H1 (cell line): ENCODE data around the gene SAP30. TPM values are rescaled to one million over a fixed set of nuclear protein-coding genes. Genes with fewer than 3 reads are reported as not detected.

ENCODE experiments used
- BCL11A ChIP-seq, 2 experiments: IDR thresholded peaks; one replicate each; pipeline ENCODE4 v1.6.1; 2011; ENCODE audit warnings: low read depth in 2 of 2, low read length in 2 of 2, mild to moderate bottlenecking in 2 of 2
- CHD1 ChIP-seq: IDR thresholded peaks from 2 replicates; pipeline ENCODE4 v1.6.1; 2012; ENCODE audit warnings: low read depth, low read length, improper control_type of control experiment
- KDM4A ChIP-seq: IDR thresholded peaks from one replicate; pipeline ENCODE4 v1.7.1; 2012; ENCODE audit warnings: low read depth, mild to moderate bottlenecking, moderate library complexity, low read length, inconsistent platforms; ENCODE audit not compliant: severe bottlenecking
- POU5F1 ChIP-seq: IDR thresholded peaks from 2 replicates; pipeline ENCODE4 v1.6.1; 2011; ENCODE audit warnings: low read depth, mild to moderate bottlenecking, low read length, moderate library complexity
- TAF1 ChIP-seq: IDR thresholded peaks from 2 replicates; pipeline ENCODE4 v1.6.1; 2011; ENCODE audit warnings: mild to moderate bottlenecking, low read depth, low read length
- TAF7 ChIP-seq: optimal IDR thresholded peaks from 2 replicates; pipeline ENCODE3; 2011; ENCODE audit warnings: low read depth, mild to moderate bottlenecking, inconsistent platforms, low read length, moderate library complexity, borderline replicate concordance
- polyA plus RNA-seq, 7 experiments: library from polyadenylated mRNA; depleted of rRNA in 3 of 7; stranded (reverse) in 5 of 7; unstranded in 2 of 7; fragments of >200 nt in 5 of 7; fragments of 200-250 nt in 2 of 7; gene quantifications; 1 replicate in 5 of 7; 2 replicates in 1 of 7; 4 replicates in 1 of 7; pipeline versions ENCODE4 v1.2.1 to v1.2.3, GENCODE V29; 2011 to 2013; ENCODE audit warnings: missing spikeins in 2 of 7, mixed read lengths in 2 of 7
- total RNA-seq: library from RNA; stranded (reverse); fragmentation: NEBNext Ultra II Directional; extraction: Animal tissue kit (Norgen Biotek cat#: 25700); gene quantifications from 2 replicates; pipeline ENCODE4 v1.2.1, GENCODE V29; 2021
- TF ChIP-seq, protein P1 (sequence below): fragments of 300-600 bp; sonication (generic); IDR thresholded peaks from 2 replicates; pipeline ENCODE4 v1.7.1; 2012; ENCODE audit warnings: low read length, moderate library complexity, mild to moderate bottlenecking, inconsistent platforms; ENCODE audit not compliant: insufficient replicate concordance
- TF ChIP-seq, protein P2 (sequence below): IDR thresholded peaks from 2 replicates; pipeline ENCODE4 v1.6.1; 2012; ENCODE audit warnings: inconsistent platforms
- TF ChIP-seq, protein P3 (sequence below): IDR thresholded peaks from 2 replicates; pipeline ENCODE4 v1.6.1; 2011; ENCODE audit warnings: low read length, improper control_type of control experiment

Gene SAP30
- total and polyA plus RNA-seq, 2 of the 8 experiments (the other 6 are each of a cell fraction or from before 2014, with no cell fraction given), result 7.7 to 21.1 TPM

DNA sequence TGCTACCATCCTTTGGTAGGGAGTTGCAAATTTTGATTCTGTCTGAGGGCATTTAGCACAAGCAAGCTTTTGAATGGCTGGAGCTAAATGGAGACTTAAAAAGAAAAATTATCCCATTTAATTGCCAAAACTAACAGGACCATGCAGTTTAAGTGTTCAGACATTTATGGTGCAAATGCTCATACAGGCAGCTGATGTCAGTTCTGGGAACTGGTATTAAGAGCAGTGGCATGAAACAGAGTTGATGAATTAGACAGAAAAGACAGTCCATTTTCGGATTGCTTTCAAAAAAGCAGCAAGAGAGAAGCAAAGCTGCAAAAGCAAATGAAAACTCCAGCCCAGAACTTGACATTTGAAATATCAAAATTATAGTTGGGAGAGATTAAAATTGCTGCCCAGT, 26.9 kb downstream of the SAP30 start (continued):
- TF ChIP-seq, protein P1, sequence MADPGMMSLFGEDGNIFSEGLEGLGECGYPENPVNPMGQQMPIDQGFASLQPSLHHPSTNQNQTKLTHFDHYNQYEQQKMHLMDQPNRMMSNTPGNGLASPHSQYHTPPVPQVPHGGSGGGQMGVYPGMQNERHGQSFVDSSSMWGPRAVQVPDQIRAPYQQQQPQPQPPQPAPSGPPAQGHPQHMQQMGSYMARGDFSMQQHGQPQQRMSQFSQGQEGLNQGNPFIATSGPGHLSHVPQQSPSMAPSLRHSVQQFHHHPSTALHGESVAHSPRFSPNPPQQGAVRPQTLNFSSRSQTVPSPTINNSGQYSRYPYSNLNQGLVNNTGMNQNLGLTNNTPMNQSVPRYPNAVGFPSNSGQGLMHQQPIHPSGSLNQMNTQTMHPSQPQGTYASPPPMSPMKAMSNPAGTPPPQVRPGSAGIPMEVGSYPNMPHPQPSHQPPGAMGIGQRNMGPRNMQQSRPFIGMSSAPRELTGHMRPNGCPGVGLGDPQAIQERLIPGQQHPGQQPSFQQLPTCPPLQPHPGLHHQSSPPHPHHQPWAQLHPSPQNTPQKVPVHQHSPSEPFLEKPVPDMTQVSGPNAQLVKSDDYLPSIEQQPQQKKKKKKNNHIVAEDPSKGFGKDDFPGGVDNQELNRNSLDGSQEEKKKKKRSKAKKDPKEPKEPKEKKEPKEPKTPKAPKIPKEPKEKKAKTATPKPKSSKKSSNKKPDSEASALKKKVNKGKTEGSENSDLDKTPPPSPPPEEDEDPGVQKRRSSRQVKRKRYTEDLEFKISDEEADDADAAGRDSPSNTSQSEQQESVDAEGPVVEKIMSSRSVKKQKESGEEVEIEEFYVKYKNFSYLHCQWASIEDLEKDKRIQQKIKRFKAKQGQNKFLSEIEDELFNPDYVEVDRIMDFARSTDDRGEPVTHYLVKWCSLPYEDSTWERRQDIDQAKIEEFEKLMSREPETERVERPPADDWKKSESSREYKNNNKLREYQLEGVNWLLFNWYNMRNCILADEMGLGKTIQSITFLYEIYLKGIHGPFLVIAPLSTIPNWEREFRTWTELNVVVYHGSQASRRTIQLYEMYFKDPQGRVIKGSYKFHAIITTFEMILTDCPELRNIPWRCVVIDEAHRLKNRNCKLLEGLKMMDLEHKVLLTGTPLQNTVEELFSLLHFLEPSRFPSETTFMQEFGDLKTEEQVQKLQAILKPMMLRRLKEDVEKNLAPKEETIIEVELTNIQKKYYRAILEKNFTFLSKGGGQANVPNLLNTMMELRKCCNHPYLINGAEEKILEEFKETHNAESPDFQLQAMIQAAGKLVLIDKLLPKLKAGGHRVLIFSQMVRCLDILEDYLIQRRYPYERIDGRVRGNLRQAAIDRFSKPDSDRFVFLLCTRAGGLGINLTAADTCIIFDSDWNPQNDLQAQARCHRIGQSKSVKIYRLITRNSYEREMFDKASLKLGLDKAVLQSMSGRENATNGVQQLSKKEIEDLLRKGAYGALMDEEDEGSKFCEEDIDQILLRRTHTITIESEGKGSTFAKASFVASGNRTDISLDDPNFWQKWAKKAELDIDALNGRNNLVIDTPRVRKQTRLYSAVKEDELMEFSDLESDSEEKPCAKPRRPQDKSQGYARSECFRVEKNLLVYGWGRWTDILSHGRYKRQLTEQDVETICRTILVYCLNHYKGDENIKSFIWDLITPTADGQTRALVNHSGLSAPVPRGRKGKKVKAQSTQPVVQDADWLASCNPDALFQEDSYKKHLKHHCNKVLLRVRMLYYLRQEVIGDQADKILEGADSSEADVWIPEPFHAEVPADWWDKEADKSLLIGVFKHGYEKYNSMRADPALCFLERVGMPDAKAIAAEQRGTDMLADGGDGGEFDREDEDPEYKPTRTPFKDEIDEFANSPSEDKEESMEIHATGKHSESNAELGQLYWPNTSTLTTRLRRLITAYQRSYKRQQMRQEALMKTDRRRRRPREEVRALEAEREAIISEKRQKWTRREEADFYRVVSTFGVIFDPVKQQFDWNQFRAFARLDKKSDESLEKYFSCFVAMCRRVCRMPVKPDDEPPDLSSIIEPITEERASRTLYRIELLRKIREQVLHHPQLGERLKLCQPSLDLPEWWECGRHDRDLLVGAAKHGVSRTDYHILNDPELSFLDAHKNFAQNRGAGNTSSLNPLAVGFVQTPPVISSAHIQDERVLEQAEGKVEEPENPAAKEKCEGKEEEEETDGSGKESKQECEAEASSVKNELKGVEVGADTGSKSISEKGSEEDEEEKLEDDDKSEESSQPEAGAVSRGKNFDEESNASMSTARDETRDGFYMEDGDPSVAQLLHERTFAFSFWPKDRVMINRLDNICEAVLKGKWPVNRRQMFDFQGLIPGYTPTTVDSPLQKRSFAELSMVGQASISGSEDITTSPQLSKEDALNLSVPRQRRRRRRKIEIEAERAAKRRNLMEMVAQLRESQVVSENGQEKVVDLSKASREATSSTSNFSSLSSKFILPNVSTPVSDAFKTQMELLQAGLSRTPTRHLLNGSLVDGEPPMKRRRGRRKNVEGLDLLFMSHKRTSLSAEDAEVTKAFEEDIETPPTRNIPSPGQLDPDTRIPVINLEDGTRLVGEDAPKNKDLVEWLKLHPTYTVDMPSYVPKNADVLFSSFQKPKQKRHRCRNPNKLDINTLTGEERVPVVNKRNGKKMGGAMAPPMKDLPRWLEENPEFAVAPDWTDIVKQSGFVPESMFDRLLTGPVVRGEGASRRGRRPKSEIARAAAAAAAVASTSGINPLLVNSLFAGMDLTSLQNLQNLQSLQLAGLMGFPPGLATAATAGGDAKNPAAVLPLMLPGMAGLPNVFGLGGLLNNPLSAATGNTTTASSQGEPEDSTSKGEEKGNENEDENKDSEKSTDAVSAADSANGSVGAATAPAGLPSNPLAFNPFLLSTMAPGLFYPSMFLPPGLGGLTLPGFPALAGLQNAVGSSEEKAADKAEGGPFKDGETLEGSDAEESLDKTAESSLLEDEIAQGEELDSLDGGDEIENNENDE, result no peak
- no peak for TF ChIP-seq TAF7
- no peak for TF ChIP-seq POU5F1
- TF ChIP-seq, protein P2, sequence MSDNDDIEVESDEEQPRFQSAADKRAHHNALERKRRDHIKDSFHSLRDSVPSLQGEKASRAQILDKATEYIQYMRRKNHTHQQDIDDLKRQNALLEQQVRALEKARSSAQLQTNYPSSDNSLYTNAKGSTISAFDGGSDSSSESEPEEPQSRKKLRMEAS, result no peak
- no peak for TF ChIP-seq BCL11A (IDR thresholded peaks at IDR 0.05; ENCODE audit: low read depth in 2 of 2, low read length in 2 of 2)
- TF ChIP-seq KDM4A, result no peak
- TF ChIP-seq CHD1, result no peak
- no peak for TF ChIP-seq TAF1
- TF ChIP-seq, protein P3, sequence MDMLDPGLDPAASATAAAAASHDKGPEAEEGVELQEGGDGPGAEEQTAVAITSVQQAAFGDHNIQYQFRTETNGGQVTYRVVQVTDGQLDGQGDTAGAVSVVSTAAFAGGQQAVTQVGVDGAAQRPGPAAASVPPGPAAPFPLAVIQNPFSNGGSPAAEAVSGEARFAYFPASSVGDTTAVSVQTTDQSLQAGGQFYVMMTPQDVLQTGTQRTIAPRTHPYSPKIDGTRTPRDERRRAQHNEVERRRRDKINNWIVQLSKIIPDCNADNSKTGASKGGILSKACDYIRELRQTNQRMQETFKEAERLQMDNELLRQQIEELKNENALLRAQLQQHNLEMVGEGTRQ, result no peak
- TF ChIP-seq, all 59 proteins: peak for 0
